Esophagus muscularis mucosa (tissue), 3 donors: ENCODE measurements around the gene AUTS2.

ENCODE experiments used
- CTCF ChIP-seq, 3 experiments: fragments of 200-600 bp in 2 of 3; fragments of 450-650 bp in 1 of 3; sonication (generic) in 2 of 3; IDR thresholded peaks; one replicate each; pipeline ENCODE4 v1.5.1; 2017 to 2019; ENCODE audit warnings: antibody characterized with exemption in 3 of 3, mild to moderate bottlenecking in 2 of 3, moderate library complexity in 1 of 3
- POLR2A ChIP-seq: fragments of 450-650 bp; IDR thresholded peaks from one replicate; pipeline ENCODE4 v1.6.1; 2017; ENCODE audit warnings: antibody characterized with exemption, moderate library complexity, mild to moderate bottlenecking, low read depth

GRCh38 chr7:70728872-70729552 lies 1130.7 kb downstream of the AUTS2 start:
- TF ChIP-seq CTCF (IDR thresholded peaks at IDR 0.05) (no peak), POLR2A (no peak)
